ENCODE results near the gene NID2.

GRCh38 chr14:52070051-52070431, 1.2 kb upstream of the NID2 start:
- TF ChIP-seq CTCF (IDR thresholded peaks at IDR 0.05) (no peak), POLR2A (IDR thresholded peaks at IDR 0.05) (no peak)
